DOHH2 (cell line): ENCODE data around the gene ATP10A.

Experiments used
- H3F3A ChIP-seq: fragments of 200-600 bp; sonication (generic), shearing (Covaris generic); 2 replicates; pipeline ENCODE4 v1.6.0; 2016; ENCODE audit warnings: antibody characterized with exemption, mild to moderate bottlenecking; ENCODE audit not compliant: control insufficient read depth, insufficient read depth
- H3K27ac ChIP-seq: fragments of 200-600 bp; sonication (generic); 2 replicates; pipeline ENCODE4 v1.5.1; 2014; ENCODE audit warnings: low read depth, mild to moderate bottlenecking, low read length, moderate library complexity
- H3K27me3 ChIP-seq: fragments of 200-600 bp; sonication (generic); 2 replicates; pipeline ENCODE4 v1.6.1; 2014; ENCODE audit warnings: mild to moderate bottlenecking, low read length, mixed read lengths; ENCODE audit not compliant: control insufficient read depth
- H3K36me3 ChIP-seq: fragments of 200-600 bp; sonication (generic); 2 replicates; pipeline ENCODE4 v1.6.1; 2014; ENCODE audit warnings: mild to moderate bottlenecking, low read length, moderate library complexity, mixed read lengths; ENCODE audit not compliant: control insufficient read depth
- H3K4me1 ChIP-seq: fragments of 200-600 bp; sonication (generic); 2 replicates; pipeline ENCODE4 v1.6.1; 2014; ENCODE audit warnings: mild to moderate bottlenecking, low read length, mixed read lengths; ENCODE audit not compliant: control insufficient read depth
- H3K4me2 ChIP-seq: fragments of 200-600 bp; sonication (generic); 2 replicates; pipeline ENCODE4 v1.6.0; 2014; ENCODE audit warnings: mild to moderate bottlenecking, low read length, moderate library complexity
- H3K4me3 ChIP-seq: fragments of 200-600 bp; sonication (generic); 2 replicates; pipeline ENCODE4 v1.5.1; 2014; ENCODE audit warnings: mild to moderate bottlenecking, low read length, mixed read lengths
- H3K79me2 ChIP-seq: fragments of 200-600 bp; sonication (generic); 2 replicates; pipeline ENCODE4 v1.6.1; 2014; ENCODE audit warnings: mild to moderate bottlenecking, low read length, mixed read lengths; ENCODE audit not compliant: control insufficient read depth
- H3K9me2 ChIP-seq: fragments of 200-600 bp; sonication (generic); replicated peaks from 2 replicates; pipeline ENCODE4 v1.6.1; 2014; ENCODE audit warnings: mild to moderate bottlenecking, low read length, mixed read lengths; ENCODE audit not compliant: control insufficient read depth
- H3K9me3 ChIP-seq: fragments of 200-600 bp; sonication (generic); 2 replicates; pipeline ENCODE4 v1.6.1; 2014; ENCODE audit warnings: antibody characterized with exemption, low read length, mixed read lengths; ENCODE audit not compliant: control insufficient read depth, insufficient read depth
- H4K20me1 ChIP-seq: fragments of 200-600 bp; sonication (generic); 2 replicates; pipeline ENCODE4 v1.6.0; 2014; ENCODE audit warnings: low read depth, mild to moderate bottlenecking, antibody characterized with exemption, low read length, moderate library complexity; ENCODE audit not compliant: control insufficient read depth, insufficient read depth
- CTCF ChIP-seq: fragments of 200-600 bp; sonication (generic); IDR thresholded peaks from one replicate; pipeline ENCODE4 v1.5.1; 2014; ENCODE audit warnings: antibody characterized with exemption, mild to moderate bottlenecking, low read depth, low read length; ENCODE audit not compliant: poor library complexity, severe bottlenecking
- EZH2phosphoT487 ChIP-seq: fragments of 200-600 bp; sonication (generic); IDR thresholded peaks from 2 replicates; pipeline ENCODE4 v1.6.1; 2017; ENCODE audit warnings: borderline replicate concordance, mild to moderate bottlenecking, antibody characterized with exemption, low read length, moderate library complexity, mixed read lengths

The ATP10A gene

GRCh38 chr15:25880411-25880810, 17.3 kb upstream of the ATP10A start:
- no peaks in the 10 kb centered on the region for H3K9me2 ChIP-seq
- H3F3A ChIP-seq = no peaks in the 10 kb centered on the region
- H3K4me1 ChIP-seq = no peaks in the 10 kb centered on the region
- H4K20me1 ChIP-seq = no peaks in the 10 kb centered on the region
- no peak overlapping the region for H3K27ac ChIP-seq
- H3K79me2 ChIP-seq = no peaks in the 10 kb centered on the region
- H3K4me3 ChIP-seq = no peak overlapping the region
- H3K4me2 ChIP-seq = no peak overlapping the region
- H3K36me3 ChIP-seq = no peaks in the 10 kb centered on the region
- H3K27me3 ChIP-seq = no peaks in the 10 kb centered on the region
- peaks cover 12% of the 10 kb centered on the region; the same call in 1 of the 2 replicates for H3K9me3 ChIP-seq
- TF ChIP-seq CTCF = no peak
- no peak for TF ChIP-seq EZH2phosphoT487

- no peaks in the 10 kb centered on the region for H3K79me2 ChIP-seq
- H3K9me3 ChIP-seq = peaks cover 12% of the 10 kb centered on the region; the same call in 1 of the 2 replicates
- no peak overlapping the region for H3K4me2 ChIP-seq
- no peaks in the 10 kb centered on the region for H3K4me1 ChIP-seq
- no peak overlapping the region for H3K27ac ChIP-seq
- no peaks in the 10 kb centered on the region for H3K27me3 ChIP-seq
- H4K20me1 ChIP-seq = no peaks in the 10 kb centered on the region
- H3F3A ChIP-seq = no peaks in the 10 kb centered on the region
- no peak overlapping the region for H3K4me3 ChIP-seq
- TF ChIP-seq CTCF (no peak), EZH2phosphoT487 (no peak)
- H3K9me2 ChIP-seq = no peaks in the 10 kb centered on the region
- H3K36me3 ChIP-seq = no peaks in the 10 kb centered on the region
Measured at GRCh38 chr15:25879438-25879837, 16.3 kb upstream of the ATP10A start.

GRCh38 chr15:25877681-25878080, 14.6 kb upstream of the ATP10A start:
- no peak for TF ChIP-seq CTCF
- no peak for TF ChIP-seq EZH2phosphoT487
- no peak overlapping the region for H3K27ac ChIP-seq

More at GRCh38 chr15:25877681-25878080, 14.6 kb upstream of the ATP10A start:
- Histone ChIP-seq H4K20me1 (no peaks in the 10 kb centered on the region), H3K27me3 (no peaks in the 10 kb centered on the region), H3K4me2 (no peak overlapping the region), H3K36me3 (no peaks in the 10 kb centered on the region), H3F3A (no peaks in the 10 kb centered on the region), H3K4me1 (no peaks in the 10 kb centered on the region), H3K9me2 (no peaks in the 10 kb centered on the region), H3K9me3 (peaks cover 16% of the 10 kb centered on the region; the same call in 1 of the 2 replicates), H3K79me2 (no peaks in the 10 kb centered on the region), H3K4me3 (no peak overlapping the region)
